HG02763 (cell line): Measurements from ENCODE around the gene IL15.
"Not testable (repeated sequence)": the region's sequence is repeated elsewhere in the genome, so short reads cannot be mapped to it uniquely, and the experiment has no call there.

Experiments
- ATAC-seq: cut with Tn5 transposase; IDR thresholded peaks from one replicate; pipeline ENCODE4 v1.9.1; 2021; ENCODE audit warnings: mild to moderate bottlenecking, moderate library complexity; ENCODE audit not compliant: unreplicated experiment

The IL15 gene

GRCh38 chr4:141692081-141692480 lies 55.7 kb downstream of the IL15 start:
- ATAC-seq: no peak

GRCh38 chr4:141697116-141697515 lies 60.7 kb downstream of the IL15 start:
- ATAC-seq: no peak

GRCh38 chr4:141702472-141703182 lies 66.2 kb downstream of the IL15 start:
- ATAC-seq: no peak

GRCh38 chr4:141703497-141703896 lies 67.1 kb downstream of the IL15 start:
- no peak for ATAC-seq

GRCh38 chr4:141705048-141705746 lies 68.8 kb downstream of the IL15 start:
- peak; percentile 63 for ATAC-seq

- peak; percentile 47 for ATAC-seq
These were observed 69.5 kb downstream of the IL15 start for GRCh38 chr4:141705747-141706377.

GRCh38 chr4:141706445-141706844 lies 70.1 kb downstream of the IL15 start:
- no peak for ATAC-seq

GRCh38 chr4:141711211-141711610 lies 74.8 kb downstream of the IL15 start:
- no peak for ATAC-seq

- ATAC-seq: no peak
These were observed 76.8 kb downstream of the IL15 start for GRCh38 chr4:141713185-141713584.

- no peak for ATAC-seq
These were observed 77.5 kb downstream of the IL15 start for GRCh38 chr4:141713771-141714445.

GRCh38 chr4:141719585-141719984 lies 83.2 kb downstream of the IL15 start:
- no peak for ATAC-seq

GRCh38 chr4:141721174-141721573 lies 84.8 kb downstream of the IL15 start:
- ATAC-seq: no peak

GRCh38 chr4:141724646-141725045 lies 88.3 kb downstream of the IL15 start:
- no peak for ATAC-seq

GRCh38 chr4:141727420-141727819 lies 91.0 kb downstream of the IL15 start:
- no peak for ATAC-seq

- peak; percentile 79 for ATAC-seq
These were observed 94.4 kb downstream of the IL15 start for GRCh38 chr4:141730805-141731204.

GRCh38 chr4:141731481-141731880 lies 95.1 kb downstream of the IL15 start:
- no peak for ATAC-seq

- no peak for ATAC-seq
These were observed 103.3 kb downstream of the IL15 start for GRCh38 chr4:141739636-141740035.

GRCh38 chr4:141746026-141746425 lies 109.6 kb downstream of the IL15 start:
- ATAC-seq: no peak

- ATAC-seq: not testable (repeated sequence)
These were observed 115.4 kb downstream of the IL15 start for GRCh38 chr4:141751806-141752205.

GRCh38 chr4:141757287-141757686 lies 120.9 kb downstream of the IL15 start:
- no peak for ATAC-seq

GRCh38 chr4:141759796-141760425 lies 123.5 kb downstream of the IL15 start:
- no peak for ATAC-seq
